OCI-LY7 (cell line): ENCODE measurements around the gene COL4A2.

Experiments used
- EZH2phosphoT487 ChIP-seq: fragments of 200-600 bp; sonication (generic); IDR thresholded peaks from 2 replicates; pipeline ENCODE4 v1.6.1; 2018; ENCODE audit warnings: low read depth, borderline replicate concordance, mild to moderate bottlenecking, mixed run types, antibody characterized with exemption, low read length, moderate library complexity, mixed read lengths
- TF ChIP-seq, protein P1 (sequence below): fragments of 200-600 bp; sonication (generic); conservative IDR thresholded peaks from 2 replicates; pipeline ENCODE4 v1.5.1; 2014; ENCODE audit warnings: mild to moderate bottlenecking, antibody characterized with exemption, low read length, moderate library complexity, mixed read lengths

DNA sequence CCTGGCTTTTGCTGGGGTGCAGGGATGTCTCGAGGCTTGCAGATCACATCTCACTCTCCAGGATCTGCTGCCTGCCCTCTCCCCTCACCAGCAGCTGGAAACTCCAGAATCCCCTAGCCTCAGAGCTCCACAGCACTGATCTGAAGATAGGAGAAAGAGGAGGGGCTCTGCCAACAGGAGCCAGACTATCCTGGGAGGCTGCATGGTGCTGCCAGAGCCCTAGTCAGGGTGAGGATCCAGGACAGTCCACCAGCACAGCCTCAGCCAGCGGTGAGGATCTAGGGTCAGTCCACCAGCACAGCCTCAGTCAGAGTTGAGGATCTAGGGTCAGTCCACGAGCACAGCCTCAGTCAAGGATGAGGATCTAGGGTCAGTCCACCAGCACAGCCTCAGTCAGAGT, 189.2 kb downstream of the COL4A2 start:
- TF ChIP-seq, protein P1, sequence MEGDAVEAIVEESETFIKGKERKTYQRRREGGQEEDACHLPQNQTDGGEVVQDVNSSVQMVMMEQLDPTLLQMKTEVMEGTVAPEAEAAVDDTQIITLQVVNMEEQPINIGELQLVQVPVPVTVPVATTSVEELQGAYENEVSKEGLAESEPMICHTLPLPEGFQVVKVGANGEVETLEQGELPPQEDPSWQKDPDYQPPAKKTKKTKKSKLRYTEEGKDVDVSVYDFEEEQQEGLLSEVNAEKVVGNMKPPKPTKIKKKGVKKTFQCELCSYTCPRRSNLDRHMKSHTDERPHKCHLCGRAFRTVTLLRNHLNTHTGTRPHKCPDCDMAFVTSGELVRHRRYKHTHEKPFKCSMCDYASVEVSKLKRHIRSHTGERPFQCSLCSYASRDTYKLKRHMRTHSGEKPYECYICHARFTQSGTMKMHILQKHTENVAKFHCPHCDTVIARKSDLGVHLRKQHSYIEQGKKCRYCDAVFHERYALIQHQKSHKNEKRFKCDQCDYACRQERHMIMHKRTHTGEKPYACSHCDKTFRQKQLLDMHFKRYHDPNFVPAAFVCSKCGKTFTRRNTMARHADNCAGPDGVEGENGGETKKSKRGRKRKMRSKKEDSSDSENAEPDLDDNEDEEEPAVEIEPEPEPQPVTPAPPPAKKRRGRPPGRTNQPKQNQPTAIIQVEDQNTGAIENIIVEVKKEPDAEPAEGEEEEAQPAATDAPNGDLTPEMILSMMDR: no peak
- no peak for TF ChIP-seq EZH2phosphoT487
